CD4-positive, alpha-beta T cell (primary cell): ENCODE measurements around the gene RETSAT. TPM values are rescaled to one million over a fixed set of nuclear protein-coding genes. Genes with fewer than 3 reads are reported as not detected.

ENCODE experiments used
- ATAC-seq: fragments of 200-7000 bp; cut with Tn5 transposase; one replicate; pipeline ENCODE4 v1.10.0; 2022; ENCODE audit warnings: mild to moderate bottlenecking; ENCODE audit not compliant: poor library complexity
- CTCF ChIA-PET: fragments of 350-600 bp; sonication (Branson Sonifier 250); formaldehyde crosslinking; loops from one replicate; lab custom pipeline; 2021; ENCODE audit warnings: antibody characterized with exemption, inconsistent platforms; lab: Charles Lee
- POLR2A ChIA-PET: fragments of 350-600 bp; sonication (Branson Sonifier 250); formaldehyde crosslinking; loops from one replicate; lab custom pipeline; 2021; ENCODE audit warnings: antibody characterized with exemption, inconsistent platforms; lab: Charles Lee
- DNase-seq, 14 experiments: peaks; one replicate each; pipeline ENCODE4 v3.0.0-alpha.2; 2013 to 2020; ENCODE audit warnings: mixed read lengths in 2 of 14
- H3K27ac ChIP-seq, 2 donors: one replicate each; pipeline versions ENCODE4 v1.5.1 to v1.7.0; 2013; ENCODE audit warnings: low read length in 2 of 2, low read depth in 1 of 2, mild to moderate bottlenecking in 1 of 2
- H3K27me3 ChIP-seq, 2 experiments: 1 replicate in 1 of 2; 2 replicates in 1 of 2; pipeline versions ENCODE4 v1.6.1 to v1.7.0; 2013; ENCODE audit warnings: low read length in 2 of 2, control low read depth in 1 of 2, mild to moderate bottlenecking in 1 of 2, moderate library complexity in 1 of 2; ENCODE audit not compliant: insufficient read depth in 2 of 2, control insufficient read depth in 1 of 2
- H3K36me3 ChIP-seq: one replicate; pipeline ENCODE4 v1.6.1; 2013; ENCODE audit warnings: low read length, control low read depth; ENCODE audit not compliant: insufficient read depth
- H3K4me1 ChIP-seq: one replicate; pipeline ENCODE4 v1.6.1; 2013; ENCODE audit warnings: low read length, control low read depth; ENCODE audit not compliant: insufficient read depth
- H3K4me3 ChIP-seq: one replicate; pipeline ENCODE4 v1.5.1; 2013; ENCODE audit warnings: mild to moderate bottlenecking, low read length, moderate library complexity
- H3K9me3 ChIP-seq, 2 experiments: 1 replicate in 1 of 2; 2 replicates in 1 of 2; pipeline versions ENCODE4 v1.6.1 to v1.7.0; 2013; ENCODE audit warnings: low read length in 2 of 2, mild to moderate bottlenecking in 2 of 2, control low read depth in 1 of 2, moderate library complexity in 1 of 2; ENCODE audit not compliant: control insufficient read depth in 1 of 2, insufficient read depth in 1 of 2
- H3K27ac Mint-ChIP-seq: one replicate; pipeline ENCODE4 v1.8.0; 2020; ENCODE audit warnings: mixed read lengths
- H3K27me3 Mint-ChIP-seq: one replicate; pipeline ENCODE4 v1.8.0; 2021; ENCODE audit warnings: mixed read lengths
- H3K36me3 Mint-ChIP-seq: one replicate; pipeline ENCODE4 v1.8.0; 2021; ENCODE audit warnings: low read depth, mixed read lengths
- H3K4me1 Mint-ChIP-seq: one replicate; pipeline ENCODE4 v1.8.0; 2021; ENCODE audit warnings: low read depth, mixed read lengths
- H3K4me3 Mint-ChIP-seq: one replicate; pipeline ENCODE4 v1.8.0; 2020; ENCODE audit warnings: mild to moderate bottlenecking, mixed read lengths
- H3K9me3 Mint-ChIP-seq: one replicate; pipeline ENCODE4 v1.8.0; 2020; ENCODE audit warnings: mixed read lengths
- CTCF ChIP-seq: fragments of 200-600 bp; IDR thresholded peaks from one replicate; pipeline ENCODE4 v1.8.0; 2022; ENCODE audit warnings: antibody characterized with exemption, mild to moderate bottlenecking
- intact Hi-C, 2 experiments: fragments of 100-400 bp; cut with DNase I in 1 of 2; cut with micrococcal nuclease in 1 of 2; formaldehyde crosslinking; loops; one replicate each; pipeline versions ENCODE4 v1.15.1 to v1.9.0; 2023 to 2025; cut with DNase I, micrococcal nuclease
- total RNA-seq, 174 experiments: library from RNA in 2 of 174; stranded (reverse) in 2 of 174; gene quantifications; one replicate each; pipeline ENCODE4 v1.2.3 and lab custom pipeline; 2021 to 2026

The RETSAT gene
- total RNA-seq, 2 experiments from 2014 or later = 19.2 to 22.2 TPM

DNA sequence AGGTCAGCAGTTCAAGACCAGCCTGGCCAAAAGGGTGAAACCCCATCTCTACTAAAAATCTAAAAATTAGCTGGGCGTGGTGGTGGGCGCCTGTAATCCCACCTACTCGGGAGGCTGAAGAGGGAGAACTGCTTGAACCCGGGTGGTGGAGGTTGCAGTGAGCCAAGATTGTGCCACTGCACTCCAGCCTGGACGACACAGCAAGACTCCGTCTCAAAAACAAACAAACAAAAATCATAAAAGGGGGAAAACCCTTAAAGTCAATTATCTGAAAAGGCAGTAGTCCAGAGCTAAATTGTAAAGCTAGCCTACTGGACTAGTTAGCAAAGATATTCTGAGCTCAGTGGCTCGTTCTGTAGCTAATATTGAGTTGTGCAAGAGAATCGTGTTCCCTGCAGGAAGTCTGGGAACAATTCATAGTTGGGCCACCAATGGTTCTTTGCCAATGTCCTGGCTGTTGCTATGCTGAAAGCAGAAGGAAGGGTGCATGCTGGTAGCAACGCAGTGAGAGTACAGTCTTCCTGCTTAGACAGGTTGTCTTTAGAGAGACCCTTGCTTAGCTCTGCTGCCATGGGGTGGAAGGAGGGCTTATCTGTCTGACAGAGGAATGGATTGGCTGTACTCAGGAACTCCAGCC is 30.9 kb downstream of the RETSAT start:
- Mint-ChIP-seq H3K4me3 (peak overlapping the region; percentile 80), H3K27ac (peak overlapping the region; percentile 97), H3K4me1 (peaks cover 95% of the 10 kb centered on the region), H3K9me3 (no peaks in the 10 kb centered on the region), H3K27me3 (no peaks in the 10 kb centered on the region), H3K36me3 (peaks cover 99% of the 10 kb centered on the region)
- DNase-seq = no peak
- H3K36me3 ChIP-seq = peaks cover 75% of the 10 kb centered on the region
- H3K27me3 ChIP-seq = no peaks in the 10 kb centered on the region
- peak overlapping the region; percentile 14 to 45 for H3K27ac ChIP-seq
- H3K9me3 ChIP-seq = no peaks in the 10 kb centered on the region
- no peak overlapping the region for H3K4me3 ChIP-seq
- no peak for TF ChIP-seq CTCF
- H3K4me1 ChIP-seq = peaks cover 73% of the 10 kb centered on the region
- intact Hi-C loops = no loop called here
- ATAC-seq = no peak
- ChIA-PET POLR2A (interaction anchor here (1.0 to 2.4 kb wide), 6 partner anchors 9 to 228 kb away, joined by 3 to 18 read pairs (median 4); partner anchors contain the start of genes ELMOD3 and RETSAT), CTCF (interaction anchor here (1.0 kb wide), 1 partner anchor 57 kb away, joined by 3 read pairs; no protein-coding TSS in a partner anchor)

- no peak for DNase-seq
- intact Hi-C loops = no loop called here
- H3K4me3 Mint-ChIP-seq = peak overlapping the region; percentile 36
Observed at GRCh38 chr2:85319796-85320195, 34.5 kb downstream of the RETSAT start.

More at GRCh38 chr2:85319796-85320195, 34.5 kb downstream of the RETSAT start:
- H3K4me1 Mint-ChIP-seq = peaks cover 76% of the 10 kb centered on the region
- ChIA-PET POLR2A (interaction anchor here (0.6 to 4.6 kb wide), 6 partner anchors 7 to 35 kb away, joined by 3 to 32 read pairs (median 6); partner anchors contain the start of genes ELMOD3, RETSAT and TGOLN2), CTCF (interaction anchor here (1.1 to 2.7 kb wide), 2 partner anchors 10 to 19 kb away, joined by 4 to 9 read pairs; no protein-coding TSS in a partner anchor)
- no peaks in the 10 kb centered on the region for H3K9me3 Mint-ChIP-seq
- ATAC-seq = no peak
- Histone ChIP-seq H3K27me3 (no peaks in the 10 kb centered on the region), H3K36me3 (peaks cover 91% of the 10 kb centered on the region), H3K27ac (peak overlapping the region; percentile 44 to 47), H3K4me1 (peaks cover 67% of the 10 kb centered on the region), H3K9me3 (no peaks in the 10 kb centered on the region), H3K4me3 (no peak overlapping the region)
- peaks cover 93% of the 10 kb centered on the region for H3K36me3 Mint-ChIP-seq
- TF ChIP-seq CTCF = no peak
- H3K27ac Mint-ChIP-seq = peak overlapping the region; percentile 77
- no peaks in the 10 kb centered on the region for H3K27me3 Mint-ChIP-seq
